ELR (cell line): ENCODE data around the gene SIX1.

Experiments used
- DNase-seq: peaks from one replicate; pipeline ENCODE4 v3.0.0-alpha.2; 2015; ENCODE audit warnings: low read depth

The SIX1 gene

DNA sequence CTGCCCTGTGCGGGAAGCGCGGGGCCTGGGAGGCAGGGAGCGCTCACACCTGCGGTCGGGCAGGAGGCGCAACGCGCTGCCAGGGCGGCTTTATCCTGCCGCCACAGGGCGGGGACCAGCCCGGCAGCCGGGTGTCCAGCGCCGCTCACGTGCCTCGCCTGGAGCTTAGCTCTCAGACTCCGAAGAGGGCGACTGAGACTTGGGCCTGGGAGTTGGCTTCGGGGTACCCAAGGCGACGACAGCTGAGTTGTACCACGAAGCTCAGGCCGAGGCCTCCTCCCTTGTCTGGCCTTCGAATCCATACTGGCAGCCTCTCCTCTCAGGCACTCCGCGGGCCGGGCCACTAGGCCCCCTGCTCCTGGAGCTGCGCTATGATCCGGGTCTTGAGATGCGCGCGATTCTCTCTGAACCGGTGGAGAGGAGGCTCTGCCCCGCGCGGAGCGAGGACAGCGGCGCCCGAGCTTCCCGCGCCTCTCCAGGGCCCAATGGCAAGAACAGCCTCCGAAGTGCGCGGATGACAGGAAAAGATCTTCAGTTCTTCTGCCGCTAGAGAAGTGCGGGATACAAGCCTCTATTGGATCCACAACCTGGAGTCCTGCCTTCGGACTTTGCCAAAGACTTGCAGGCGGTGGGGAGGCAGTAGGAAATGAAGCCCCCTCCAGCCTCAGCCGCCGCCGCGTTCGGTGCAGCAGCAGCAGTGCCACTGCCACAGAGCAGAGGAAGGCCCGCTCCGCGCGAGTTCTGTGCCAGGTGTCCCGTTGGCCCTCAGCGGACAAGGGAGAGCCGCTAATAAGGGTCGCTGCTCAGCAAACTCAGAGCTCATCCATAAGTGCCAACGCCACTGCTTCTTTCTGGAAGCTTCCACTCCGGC lies 6.8 kb downstream of the SIX1 start:
- no peak for DNase-seq

DNA sequence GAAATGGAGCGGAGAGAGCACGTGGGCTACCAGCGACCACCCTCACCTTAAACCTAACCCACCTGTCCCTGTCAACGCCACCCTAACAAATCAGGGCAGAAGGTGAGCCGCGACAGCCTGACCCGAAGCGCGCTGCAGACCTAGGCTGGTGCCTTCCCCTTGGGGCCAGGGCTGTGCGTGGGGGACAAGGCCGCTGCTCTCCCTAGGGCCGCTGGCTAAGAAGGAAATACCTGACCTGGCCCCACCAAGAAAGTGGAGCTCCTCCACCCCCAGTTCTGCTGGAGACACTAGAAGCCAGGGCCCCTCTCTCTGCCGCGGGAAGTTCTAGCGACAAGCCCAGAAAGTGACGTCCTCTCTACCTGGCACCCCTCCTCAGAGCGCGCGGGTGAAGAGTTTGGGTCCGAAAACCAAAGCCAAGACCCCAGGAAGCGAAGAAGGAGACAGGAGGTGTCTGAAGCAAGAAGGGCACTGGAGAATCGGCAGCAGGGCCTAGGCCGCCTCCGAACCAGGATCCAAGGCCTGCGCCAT lies 7.5 kb downstream of the SIX1 start:
- no peak for DNase-seq

DNA sequence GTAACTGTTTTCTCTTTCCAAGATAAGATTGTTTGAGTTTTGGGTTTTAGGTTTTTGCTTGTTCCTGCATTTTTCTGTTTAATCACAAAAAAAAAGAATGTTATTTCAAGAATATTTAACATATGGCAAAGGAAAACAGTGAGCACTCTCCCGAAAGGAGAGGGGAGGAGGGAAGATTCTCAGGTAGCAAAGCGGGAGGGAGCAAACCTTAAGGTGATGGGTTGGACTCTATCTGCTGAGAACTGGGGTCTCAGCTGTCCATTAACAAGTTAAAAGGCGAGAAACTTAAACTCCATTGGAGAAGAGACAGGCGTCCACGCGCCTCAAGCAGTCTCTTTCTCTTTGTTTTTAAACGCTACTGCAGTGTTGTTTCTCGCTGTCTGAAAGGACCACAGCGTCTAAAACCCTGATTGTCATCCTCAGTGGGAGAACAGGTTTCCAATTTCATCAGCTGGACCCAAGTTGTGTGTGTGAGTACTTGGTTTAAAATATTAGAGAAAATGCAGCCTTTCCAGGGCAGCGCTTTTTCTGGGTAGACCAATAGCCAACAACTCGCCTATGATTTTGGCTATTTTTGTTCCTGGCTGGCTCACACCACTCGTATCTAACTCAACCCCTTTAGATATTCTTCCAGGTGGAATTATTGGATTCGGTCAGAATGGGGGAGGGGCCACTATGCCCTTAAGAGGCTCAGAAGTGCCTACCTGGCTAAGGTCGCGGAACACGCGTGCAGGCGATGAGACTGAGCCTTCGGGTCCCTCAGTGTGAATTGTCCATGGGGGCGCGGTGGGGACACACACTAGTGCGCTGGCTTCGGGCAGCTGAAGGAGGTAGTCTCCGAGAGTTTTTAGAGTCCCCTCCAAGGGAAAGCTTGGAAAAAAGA lies 8.2 kb downstream of the SIX1 start:
- no peak for DNase-seq

DNA sequence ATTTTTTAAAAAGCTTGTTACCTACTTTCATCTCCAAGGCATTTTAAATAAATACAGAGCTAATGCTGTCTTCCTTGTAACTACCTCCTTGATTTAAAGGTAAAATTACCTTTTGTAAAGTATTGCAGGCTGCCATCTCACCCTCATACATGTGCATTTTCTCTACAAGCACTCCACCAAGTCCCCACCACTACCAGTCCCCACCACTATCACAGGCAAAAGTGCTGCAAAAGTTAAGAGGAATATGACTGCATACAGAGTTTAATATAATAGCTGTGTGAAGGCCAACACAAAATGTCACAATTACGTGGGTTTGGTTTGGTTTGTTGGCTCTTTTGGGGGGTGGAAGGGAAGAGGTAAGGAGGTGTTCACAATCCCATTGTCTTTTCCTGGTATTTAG lies 9.6 kb downstream of the SIX1 start:
- no peak for DNase-seq

DNA sequence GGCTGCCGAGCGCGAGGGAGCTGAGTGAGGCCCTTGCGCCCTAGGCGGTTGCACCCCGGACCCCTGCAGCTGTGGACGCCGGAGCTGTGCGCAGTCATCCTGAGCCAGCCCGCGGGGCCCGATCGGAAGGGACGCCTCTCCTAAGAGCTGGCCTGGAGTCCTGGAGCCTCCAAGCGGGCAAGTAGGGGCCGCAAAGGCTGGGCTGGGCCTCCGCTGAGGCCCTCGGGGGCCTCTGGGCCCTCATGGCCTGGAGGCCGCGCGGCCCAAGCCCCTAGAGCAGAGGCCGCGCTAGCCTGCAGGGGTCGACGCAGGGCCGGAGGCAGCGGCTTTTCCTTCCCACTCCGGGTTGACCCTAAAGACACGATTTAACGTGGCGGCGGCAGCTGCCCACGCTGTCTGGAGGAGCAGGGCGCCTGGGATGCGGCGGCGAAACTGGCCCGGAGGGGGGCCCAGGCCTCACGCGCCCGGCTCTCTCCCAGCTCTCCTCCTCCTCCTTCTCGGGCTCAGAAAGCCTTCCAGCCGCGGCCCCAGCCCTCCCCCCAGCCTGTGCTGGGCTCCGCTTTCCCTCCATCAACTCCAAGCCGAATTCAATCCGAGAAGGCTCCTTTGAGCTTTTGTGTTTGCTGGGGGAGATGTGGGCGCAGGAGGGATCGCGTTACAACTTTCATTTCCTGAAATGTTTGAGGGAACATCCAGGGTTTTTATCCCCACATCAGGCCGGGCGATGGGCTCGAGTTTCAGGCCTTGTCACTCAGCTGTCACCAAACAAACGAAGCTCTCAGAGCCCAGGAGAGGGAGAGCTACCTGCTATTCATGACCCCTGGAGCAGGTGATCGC lies 11.6 kb downstream of the SIX1 start:
- no peak for DNase-seq

DNA sequence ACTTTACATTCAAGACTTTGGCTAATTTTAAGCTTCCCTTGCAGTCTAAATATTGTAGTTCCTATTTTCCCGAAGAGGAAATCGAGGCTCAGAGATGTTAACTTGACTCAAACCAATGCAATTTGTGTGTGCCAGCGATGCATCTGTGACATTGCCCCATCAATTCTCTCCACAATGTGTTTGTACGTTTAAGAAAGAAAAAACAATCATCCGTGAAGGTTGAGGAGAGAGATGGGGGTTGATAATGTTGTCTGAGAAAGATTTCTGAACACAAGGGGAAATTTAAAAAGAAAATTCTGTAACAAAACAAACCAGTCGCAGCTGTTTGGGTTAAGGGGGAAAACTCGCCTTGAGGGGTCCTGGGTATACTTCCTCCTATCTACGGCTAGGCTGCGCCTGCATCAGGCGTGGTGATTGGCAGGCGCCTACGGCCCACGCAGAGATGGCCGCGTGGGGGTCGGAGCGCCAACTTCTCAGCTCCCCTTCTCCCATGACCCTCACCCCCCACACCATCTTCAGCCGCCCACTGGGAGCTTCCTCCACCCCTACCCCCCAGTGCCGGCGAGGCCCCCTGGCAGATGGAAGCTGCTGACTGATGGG lies 12.3 kb downstream of the SIX1 start:
- DNase-seq: no peak

DNA sequence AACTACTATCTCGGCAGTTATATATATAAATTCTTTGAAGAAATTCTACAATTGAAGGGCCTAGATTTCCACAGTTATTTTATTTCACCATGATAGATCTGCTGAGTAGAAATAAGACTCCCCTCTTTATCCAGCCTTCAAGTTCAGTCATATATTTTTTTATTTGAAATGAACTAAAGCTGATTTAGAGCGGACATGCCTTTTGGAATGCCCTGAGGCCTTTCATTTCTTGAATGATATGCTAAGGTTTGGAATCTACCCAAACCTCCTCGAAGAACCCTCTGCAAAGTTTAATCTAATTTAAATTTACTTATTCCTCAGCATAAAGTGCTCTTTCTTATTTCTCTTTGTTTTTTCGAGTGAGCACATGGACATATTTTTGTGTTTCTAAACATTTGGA lies 15.1 kb downstream of the SIX1 start:
- no peak for DNase-seq

DNA sequence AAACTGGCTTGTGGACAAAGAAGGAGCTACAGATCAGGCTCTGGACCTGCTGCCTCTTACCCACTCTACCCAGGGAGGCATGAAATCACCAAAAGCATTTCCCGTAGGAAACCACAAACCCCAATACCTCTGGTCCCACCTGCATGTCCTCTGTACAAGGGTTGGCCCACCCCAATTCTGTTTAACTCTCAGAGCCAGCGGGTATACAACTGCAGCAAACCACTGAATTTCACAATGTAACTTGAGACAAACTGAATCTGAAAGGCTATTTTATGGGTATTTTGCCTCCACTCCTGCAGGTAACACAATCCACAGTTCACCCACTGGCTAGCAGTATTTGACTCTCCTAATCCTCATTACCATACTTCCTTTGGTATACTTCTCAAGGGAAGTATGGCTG lies 16.5 kb downstream of the SIX1 start:
- no peak for DNase-seq

DNA sequence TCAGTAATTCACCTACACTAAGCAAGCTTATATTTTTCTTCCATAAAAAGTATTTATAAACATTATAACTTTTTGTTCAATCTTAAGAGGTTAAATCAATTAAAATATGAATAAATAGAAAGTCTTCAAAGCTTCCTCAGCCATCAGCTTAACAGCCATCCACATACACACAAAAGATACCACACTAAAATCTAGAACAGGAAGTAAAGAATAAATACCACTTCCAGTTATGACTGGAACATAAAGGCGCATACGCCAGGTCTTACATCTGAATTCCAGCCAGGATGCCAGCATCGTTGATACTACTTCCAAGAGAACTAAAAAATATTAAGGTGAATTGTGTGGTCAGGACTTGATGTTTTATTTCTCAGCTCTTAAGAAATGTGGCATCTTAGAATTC lies 17.0 kb downstream of the SIX1 start:
- no peak for DNase-seq

DNA sequence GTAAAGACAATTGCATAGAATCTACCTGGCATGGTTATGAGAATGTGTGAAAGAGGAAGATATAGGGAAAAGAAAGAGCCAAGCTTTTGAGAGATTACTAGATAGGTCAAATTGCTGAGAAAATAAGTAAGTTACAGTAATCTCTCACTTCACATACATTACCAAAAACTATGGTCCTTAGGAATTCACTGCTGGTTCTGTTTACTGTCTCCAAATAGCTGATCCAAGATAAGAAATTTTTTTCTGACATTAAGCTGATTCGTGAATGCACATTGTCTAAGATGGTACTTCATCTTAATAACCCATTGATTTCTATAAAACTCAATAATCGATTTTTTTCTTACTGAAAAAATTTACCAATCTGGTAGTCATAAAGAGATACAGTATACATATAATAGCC lies 17.4 kb downstream of the SIX1 start:
- DNase-seq: no peak

DNA sequence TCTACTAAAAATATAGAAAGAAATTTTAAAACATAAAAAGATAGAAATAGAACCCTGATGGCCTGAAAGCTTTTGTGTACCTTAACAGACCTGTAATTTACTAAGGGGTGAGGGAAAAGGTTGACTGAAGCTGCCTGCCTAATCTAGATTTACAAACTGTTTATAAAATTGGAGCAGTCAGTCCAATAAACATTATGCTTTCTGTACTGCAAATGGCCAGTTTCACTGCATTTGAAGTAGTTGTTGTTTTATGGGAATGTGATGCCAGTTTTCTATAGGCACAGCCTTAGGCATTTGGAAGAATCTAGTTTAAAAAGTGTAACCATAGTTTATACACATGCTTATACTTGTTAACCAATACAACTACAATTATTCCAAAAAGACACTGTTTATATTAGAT lies 19.1 kb downstream of the SIX1 start:
- DNase-seq: no peak

DNA sequence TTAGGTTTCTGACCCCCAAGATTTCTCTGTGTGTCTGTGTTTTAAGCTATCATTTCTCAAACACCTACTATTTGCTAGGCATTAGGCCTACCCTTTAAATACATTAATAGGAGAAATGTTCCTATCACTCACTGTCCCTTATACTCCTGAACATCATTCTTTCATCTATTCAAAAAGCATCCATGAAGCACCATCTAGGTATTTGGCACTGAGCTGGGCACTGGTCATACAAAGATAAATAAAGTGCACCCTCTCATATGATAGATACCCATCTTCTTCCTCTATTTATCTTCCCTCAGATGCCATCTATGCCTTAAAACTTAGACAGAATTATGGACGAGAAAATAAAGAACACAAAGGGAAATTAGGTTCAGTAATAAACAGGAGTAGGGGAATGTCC lies 20.4 kb downstream of the SIX1 start:
- no peak for DNase-seq

DNA sequence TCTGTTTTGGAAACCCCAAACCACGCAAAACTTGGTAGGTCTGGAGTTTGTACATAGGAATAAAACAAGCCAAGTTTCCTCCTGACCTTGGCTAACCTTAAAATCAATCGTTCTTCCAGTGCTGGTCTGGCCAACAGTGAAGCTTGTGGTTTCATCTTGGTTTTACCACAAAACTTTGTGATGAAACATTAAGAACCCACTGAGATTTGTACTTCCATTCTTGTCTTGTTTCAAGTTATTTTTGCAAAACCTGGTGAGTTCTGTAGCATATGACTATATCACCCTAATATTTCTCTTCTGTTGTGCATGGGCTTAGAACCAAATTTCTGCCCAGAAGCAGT lies 26.4 kb downstream of the SIX1 start:
- DNase-seq: no peak

DNA sequence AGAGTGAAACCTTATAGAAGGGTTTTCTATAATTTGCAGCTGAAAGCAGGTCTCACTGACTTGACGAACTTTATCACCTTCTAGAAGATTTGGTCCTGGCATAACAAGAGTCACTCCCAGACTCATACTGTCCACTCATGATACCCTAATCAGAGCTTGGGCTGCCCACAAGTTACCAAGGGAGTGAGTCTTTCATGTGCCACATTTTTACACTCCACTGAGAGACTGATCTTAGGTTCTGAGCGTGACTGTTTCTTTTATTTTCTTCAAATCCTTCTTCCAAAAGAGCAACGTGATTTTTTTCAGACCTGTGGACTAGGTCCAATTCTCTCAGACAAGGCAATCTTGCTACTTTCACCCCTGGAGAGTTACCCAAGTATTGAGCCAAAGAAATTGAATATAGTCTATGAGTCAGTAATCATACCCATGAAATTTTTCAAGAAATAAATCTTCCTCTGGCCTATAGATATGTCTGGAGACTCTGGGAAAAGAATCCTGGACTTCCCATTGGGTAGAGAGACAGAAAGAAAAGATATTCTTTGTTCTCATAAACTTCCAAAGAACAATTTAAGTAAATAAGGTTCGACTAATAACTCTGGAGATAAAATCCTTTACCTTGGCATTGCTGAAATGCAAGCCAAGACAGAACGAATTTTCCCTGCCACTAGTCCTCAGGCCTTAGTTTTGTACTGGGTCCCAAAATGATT lies 26.9 kb downstream of the SIX1 start:
- DNase-seq: no peak

DNA sequence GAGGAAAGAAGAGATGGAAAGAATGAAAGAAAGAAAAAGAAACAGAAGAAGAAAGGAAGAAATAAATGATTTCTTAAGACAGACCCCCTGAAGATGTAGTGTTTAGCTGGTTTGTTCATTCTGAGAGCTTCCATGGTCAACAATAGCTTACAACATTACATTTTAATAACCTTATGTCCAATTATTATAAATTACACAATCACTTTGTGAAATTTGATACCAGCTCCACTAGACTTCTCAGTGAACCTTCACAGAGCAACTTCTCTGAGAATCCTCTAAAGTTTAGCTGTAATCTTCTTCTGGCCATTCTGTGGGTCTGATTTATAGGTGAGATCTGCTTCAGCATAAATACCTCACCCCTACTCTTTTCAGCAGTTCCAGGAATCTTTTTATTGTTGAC lies 27.9 kb downstream of the SIX1 start:
- no peak for DNase-seq

DNA sequence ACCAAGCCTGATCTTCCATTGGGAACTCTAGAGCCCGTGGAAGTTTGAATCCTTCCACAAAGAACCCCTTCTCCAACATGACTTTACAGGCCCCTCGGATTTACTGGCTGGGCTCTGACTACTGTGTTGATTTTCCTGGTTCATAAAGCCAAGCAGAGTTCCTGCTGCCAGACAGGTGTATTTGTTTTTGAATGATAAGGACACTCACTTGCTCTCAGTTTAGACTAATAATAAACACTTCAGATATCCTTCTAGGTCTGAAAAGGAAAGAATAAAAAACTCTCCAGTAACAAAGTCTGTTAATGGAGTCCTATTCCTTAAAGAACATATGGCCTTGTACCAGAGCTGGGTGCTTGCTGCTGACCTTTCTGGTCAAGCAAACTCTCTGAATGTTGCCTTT lies 31.0 kb downstream of the SIX1 start:
- DNase-seq: no peak

DNA sequence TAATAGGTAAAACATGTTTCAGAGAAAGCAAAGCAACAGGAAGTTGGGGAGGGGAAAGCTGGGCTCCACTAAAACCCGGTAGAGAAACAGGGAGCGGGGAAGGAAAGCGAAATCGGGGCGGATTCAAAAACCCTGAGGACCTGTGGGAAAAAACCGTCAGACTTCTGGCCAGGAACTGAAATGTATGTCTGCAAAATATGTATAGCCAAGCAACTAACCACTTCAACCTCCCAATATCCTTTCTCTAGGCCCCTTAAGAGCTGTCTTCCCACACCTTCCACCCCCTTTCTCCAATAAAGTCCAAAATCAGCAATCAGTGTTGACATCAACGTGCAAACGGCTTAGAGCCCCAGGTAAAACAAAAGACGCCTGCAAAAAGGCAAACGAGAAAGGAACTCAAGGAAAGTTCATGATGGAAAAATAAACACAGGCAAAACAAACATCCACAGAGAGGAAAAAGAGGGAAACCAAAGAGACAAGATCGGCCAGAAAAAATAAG lies 32.8 kb downstream of the SIX1 start:
- no peak for DNase-seq

DNA sequence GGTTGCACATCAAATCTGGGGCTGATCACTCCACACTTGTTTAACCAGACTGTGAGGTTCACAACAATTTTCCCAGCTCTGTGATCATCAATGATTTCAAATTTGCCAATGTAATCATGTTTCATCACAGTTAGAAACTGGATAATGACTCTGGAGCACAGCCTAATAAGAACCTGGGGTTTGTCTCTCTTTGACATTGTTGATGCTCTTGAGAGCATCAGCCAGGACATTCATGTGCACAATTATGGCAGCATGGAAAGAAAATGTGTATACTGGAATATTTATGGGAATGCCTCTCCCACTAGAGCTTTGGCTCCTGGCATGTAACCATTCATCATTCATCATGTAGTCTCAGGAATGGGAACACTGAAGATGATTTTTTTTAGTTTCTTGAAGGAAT lies 47.0 kb downstream of the SIX1 start:
- no peak for DNase-seq

DNA sequence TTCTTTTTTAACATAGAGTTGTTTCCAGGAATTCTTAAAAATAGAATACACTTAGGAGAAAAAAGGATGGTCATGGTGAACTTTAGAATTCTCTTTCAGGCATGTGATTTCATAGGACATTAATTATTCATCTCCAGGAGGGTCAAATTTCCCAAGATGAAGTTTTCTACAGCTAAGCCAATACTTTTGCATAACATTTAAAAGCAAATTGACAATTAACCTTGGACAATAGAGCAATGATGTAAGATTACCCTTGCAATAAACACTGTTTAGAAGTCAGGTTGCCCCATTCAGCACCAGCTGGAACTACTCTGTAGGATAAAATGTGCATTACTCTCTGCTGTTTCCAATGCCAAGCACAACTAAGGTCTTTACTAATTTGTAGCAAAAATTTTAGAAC lies 49.5 kb downstream of the SIX1 start:
- DNase-seq: no peak

DNA sequence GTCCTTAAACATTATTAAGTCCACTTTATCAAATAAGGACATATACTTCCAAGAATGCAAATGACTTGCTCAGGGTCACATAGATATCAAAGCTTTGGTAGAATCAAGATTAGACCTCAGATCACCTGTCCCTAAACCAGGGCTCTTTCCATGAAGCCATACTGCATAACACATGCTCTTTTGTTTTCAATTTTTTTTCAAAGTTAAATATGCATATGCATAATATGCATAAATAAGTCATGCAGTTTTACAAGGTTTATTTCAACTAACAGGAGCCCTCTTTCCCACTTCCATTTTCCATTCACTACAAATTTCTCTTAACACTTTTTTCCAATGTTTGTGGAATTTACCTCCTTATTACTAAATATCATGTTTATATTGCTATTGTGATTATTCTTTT lies 53.1 kb downstream of the SIX1 start:
- DNase-seq: no peak

DNA sequence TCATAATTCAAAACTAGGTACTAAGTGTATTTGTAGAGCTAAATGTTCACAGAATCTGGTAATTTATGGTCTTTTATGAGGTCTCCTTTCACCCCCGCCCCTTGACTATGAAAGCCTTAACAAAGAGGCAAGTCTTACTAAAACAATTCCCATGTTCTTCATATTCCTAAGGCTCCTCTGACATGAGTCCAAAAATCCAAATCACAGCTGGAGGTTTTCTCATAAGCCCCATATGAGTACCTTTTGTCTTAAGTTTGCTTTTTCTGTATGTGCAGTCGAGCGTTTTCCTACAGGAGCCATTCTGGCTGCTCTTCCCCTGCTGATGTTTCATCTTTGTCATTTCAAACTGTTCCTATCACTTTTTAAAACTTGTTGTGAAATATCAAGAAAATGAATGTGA lies 55.2 kb downstream of the SIX1 start:
- no peak for DNase-seq
